ENCODE measurements around the gene CMPK2. TPM values are rescaled to one million over a fixed set of nuclear protein-coding genes. Genes with fewer than 3 reads are reported as not detected.

The CMPK2 gene
- total and polyA plus RNA-seq, 9 of the 15 experiments (the other 6 are each of a cell fraction or from before 2014, with no cell fraction given) = 2.6 to 10.5 (median 5.0) TPM

GRCh38 chr2:6909431-6910385 lies 44.0 kb upstream of the CMPK2 start (continued):
- TF ChIP-seq, protein P1, sequence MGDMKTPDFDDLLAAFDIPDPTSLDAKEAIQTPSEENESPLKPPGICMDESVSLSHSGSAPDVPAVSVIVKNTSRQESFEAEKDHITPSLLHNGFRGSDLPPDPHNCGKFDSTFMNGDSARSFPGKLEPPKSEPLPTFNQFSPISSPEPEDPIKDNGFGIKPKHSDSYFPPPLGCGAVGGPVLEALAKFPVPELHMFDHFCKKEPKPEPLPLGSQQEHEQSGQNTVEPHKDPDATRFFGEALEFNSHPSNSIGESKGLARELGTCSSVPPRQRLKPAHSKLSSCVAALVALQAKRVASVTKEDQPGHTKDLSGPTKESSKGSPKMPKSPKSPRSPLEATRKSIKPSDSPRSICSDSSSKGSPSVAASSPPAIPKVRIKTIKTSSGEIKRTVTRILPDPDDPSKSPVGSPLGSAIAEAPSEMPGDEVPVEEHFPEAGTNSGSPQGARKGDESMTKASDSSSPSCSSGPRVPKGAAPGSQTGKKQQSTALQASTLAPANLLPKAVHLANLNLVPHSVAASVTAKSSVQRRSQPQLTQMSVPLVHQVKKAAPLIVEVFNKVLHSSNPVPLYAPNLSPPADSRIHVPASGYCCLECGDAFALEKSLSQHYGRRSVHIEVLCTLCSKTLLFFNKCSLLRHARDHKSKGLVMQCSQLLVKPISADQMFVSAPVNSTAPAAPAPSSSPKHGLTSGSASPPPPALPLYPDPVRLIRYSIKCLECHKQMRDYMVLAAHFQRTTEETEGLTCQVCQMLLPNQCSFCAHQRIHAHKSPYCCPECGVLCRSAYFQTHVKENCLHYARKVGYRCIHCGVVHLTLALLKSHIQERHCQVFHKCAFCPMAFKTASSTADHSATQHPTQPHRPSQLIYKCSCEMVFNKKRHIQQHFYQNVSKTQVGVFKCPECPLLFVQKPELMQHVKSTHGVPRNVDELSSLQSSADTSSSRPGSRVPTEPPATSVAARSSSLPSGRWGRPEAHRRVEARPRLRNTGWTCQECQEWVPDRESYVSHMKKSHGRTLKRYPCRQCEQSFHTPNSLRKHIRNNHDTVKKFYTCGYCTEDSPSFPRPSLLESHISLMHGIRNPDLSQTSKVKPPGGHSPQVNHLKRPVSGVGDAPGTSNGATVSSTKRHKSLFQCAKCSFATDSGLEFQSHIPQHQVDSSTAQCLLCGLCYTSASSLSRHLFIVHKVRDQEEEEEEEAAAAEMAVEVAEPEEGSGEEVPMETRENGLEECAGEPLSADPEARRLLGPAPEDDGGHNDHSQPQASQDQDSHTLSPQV (IDR thresholded peaks at IDR 0.05) = no peak
- TF ChIP-seq, protein P2, sequence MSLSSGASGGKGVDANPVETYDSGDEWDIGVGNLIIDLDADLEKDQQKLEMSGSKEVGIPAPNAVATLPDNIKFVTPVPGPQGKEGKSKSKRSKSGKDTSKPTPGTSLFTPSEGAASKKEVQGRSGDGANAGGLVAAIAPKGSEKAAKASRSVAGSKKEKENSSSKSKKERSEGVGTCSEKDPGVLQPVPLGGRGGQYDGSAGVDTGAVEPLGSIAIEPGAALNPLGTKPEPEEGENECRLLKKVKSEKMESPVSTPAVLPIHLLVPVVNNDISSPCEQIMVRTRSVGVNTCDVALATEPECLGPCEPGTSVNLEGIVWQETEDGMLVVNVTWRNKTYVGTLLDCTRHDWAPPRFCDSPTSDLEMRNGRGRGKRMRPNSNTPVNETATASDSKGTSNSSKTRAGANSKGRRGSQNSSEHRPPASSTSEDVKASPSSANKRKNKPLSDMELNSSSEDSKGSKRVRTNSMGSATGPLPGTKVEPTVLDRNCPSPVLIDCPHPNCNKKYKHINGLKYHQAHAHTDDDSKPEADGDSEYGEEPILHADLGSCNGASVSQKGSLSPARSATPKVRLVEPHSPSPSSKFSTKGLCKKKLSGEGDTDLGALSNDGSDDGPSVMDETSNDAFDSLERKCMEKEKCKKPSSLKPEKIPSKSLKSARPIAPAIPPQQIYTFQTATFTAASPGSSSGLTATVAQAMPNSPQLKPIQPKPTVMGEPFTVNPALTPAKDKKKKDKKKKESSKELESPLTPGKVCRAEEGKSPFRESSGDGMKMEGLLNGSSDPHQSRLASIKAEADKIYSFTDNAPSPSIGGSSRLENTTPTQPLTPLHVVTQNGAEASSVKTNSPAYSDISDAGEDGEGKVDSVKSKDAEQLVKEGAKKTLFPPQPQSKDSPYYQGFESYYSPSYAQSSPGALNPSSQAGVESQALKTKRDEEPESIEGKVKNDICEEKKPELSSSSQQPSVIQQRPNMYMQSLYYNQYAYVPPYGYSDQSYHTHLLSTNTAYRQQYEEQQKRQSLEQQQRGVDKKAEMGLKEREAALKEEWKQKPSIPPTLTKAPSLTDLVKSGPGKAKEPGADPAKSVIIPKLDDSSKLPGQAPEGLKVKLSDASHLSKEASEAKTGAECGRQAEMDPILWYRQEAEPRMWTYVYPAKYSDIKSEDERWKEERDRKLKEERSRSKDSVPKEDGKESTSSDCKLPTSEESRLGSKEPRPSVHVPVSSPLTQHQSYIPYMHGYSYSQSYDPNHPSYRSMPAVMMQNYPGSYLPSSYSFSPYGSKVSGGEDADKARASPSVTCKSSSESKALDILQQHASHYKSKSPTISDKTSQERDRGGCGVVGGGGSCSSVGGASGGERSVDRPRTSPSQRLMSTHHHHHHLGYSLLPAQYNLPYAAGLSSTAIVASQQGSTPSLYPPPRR (CRISPR knock-in tag; IDR thresholded peaks at IDR 0.05; ENCODE audit: borderline replicate concordance) = no peak
- 0 out of 2 replicates have a peak, but pooled peaks have one; percentile 25 for TF ChIP-seq ELF1 (tag; IDR thresholded peaks at IDR 0.05)
- no peak for TF ChIP-seq CEBPB (tag; IDR thresholded peaks at IDR 0.05)
- peak; percentile 56; the same call in 1 of the 2 replicates for TF ChIP-seq ZBTB40 (IDR thresholded peaks at IDR 0.05)
- TF ChIP-seq ZBTB40 (CRISPR knock-in tag; IDR thresholded peaks at IDR 0.05) = no peak
- no peak for TF ChIP-seq ZSCAN32 (CRISPR knock-in tag; IDR thresholded peaks at IDR 0.05)

Data from K562 (cell line).